GM12874 (cell line): ENCODE results near the gene CES2.

Experiments used
- CTCF ChIP-seq: IDR thresholded peaks from 2 replicates; pipeline ENCODE4 v1.5.1; 2011; ENCODE audit warnings: low read depth, mild to moderate bottlenecking, control low read depth, low read length, moderate library complexity; ENCODE audit not compliant: insufficient read depth

Gene CES2

GRCh38 chr16:66943426-66944053 is 8.2 kb downstream of the CES2 start:
- TF ChIP-seq CTCF: no peak

- TF ChIP-seq CTCF: no peak
Measured at GRCh38 chr16:66944054-66944441, 8.7 kb downstream of the CES2 start.

- no peak for TF ChIP-seq CTCF
Measured at GRCh38 chr16:66945939-66946338, 10.6 kb downstream of the CES2 start.

- TF ChIP-seq CTCF: no peak
Measured at GRCh38 chr16:66946541-66946940, 11.2 kb downstream of the CES2 start.

- TF ChIP-seq CTCF: no peak
Measured at GRCh38 chr16:66946974-66947301, 11.6 kb downstream of the CES2 start.

GRCh38 chr16:66947302-66948065 is 12.2 kb downstream of the CES2 start:
- TF ChIP-seq CTCF: peak; percentile 76

GRCh38 chr16:66948134-66948836 is 13.0 kb downstream of the CES2 start:
- no peak for TF ChIP-seq CTCF
